GM19035 (cell line): ENCODE data around the gene FAM124B.
"Not testable (repeated sequence)": the region's sequence is repeated elsewhere in the genome, so short reads cannot be mapped to it uniquely, and the experiment has no call there.

Source experiments
- ATAC-seq: cut with Tn5 transposase; IDR thresholded peaks from one replicate; pipeline ENCODE4 v1.9.1; 2021; ENCODE audit not compliant: unreplicated experiment

FAM124B gene

GRCh38 chr2:224413381-224413780 is 11.5 kb upstream of the FAM124B start:
- no peak for ATAC-seq

- no peak for ATAC-seq
Measured at GRCh38 chr2:224412141-224413015, 10.5 kb upstream of the FAM124B start.

- ATAC-seq, result no peak
Measured at GRCh38 chr2:224410946-224411561, 9.1 kb upstream of the FAM124B start.

GRCh38 chr2:224408676-224409075 is 6.8 kb upstream of the FAM124B start:
- no peak for ATAC-seq

- ATAC-seq, result no peak
Measured at GRCh38 chr2:224407241-224407701, 5.4 kb upstream of the FAM124B start.

- ATAC-seq, result no peak
Measured at GRCh38 chr2:224405841-224406370, 4.0 kb upstream of the FAM124B start.

- ATAC-seq, result peak; percentile 62
Measured at GRCh38 chr2:224405412-224405811, 3.5 kb upstream of the FAM124B start.

GRCh38 chr2:224404796-224405195 is 2.9 kb upstream of the FAM124B start:
- ATAC-seq, result no peak

GRCh38 chr2:224403657-224404056 is 1.8 kb upstream of the FAM124B start:
- no peak for ATAC-seq

- no peak for ATAC-seq
Measured at GRCh38 chr2:224400886-224401632, 848 bp downstream of the FAM124B start.

GRCh38 chr2:224400174-224400810 is 1.6 kb downstream of the FAM124B start:
- no peak for ATAC-seq

- ATAC-seq, result no peak
Measured at GRCh38 chr2:224398289-224398688, 3.6 kb downstream of the FAM124B start.

GRCh38 chr2:224397100-224397499 is 4.8 kb downstream of the FAM124B start:
- ATAC-seq, result not testable (repeated sequence)

- no peak for ATAC-seq
Measured at GRCh38 chr2:224395620-224396390, 6.1 kb downstream of the FAM124B start.

GRCh38 chr2:224393157-224393872 is 8.6 kb downstream of the FAM124B start:
- no peak for ATAC-seq

- ATAC-seq, result no peak
Measured at GRCh38 chr2:224392545-224392944, 9.4 kb downstream of the FAM124B start.

GRCh38 chr2:224389317-224389716 is 12.6 kb downstream of the FAM124B start:
- ATAC-seq, result no peak

GRCh38 chr2:224386876-224387275 is 15.0 kb downstream of the FAM124B start:
- no peak for ATAC-seq

GRCh38 chr2:224382973-224383555 is 18.8 kb downstream of the FAM124B start:
- no peak for ATAC-seq
